ENCODE measurements around the gene PPP1R3D.
"Not testable (repeated sequence)": the region's sequence is repeated elsewhere in the genome, so short reads cannot be mapped to it uniquely, and the experiment has no call there.

The PPP1R3D gene

GRCh38 chr20:59912609-59913008, 27.5 kb downstream of the PPP1R3D start:
- no peak for DNase-seq

GRCh38 chr20:59911041-59911440, 29.1 kb downstream of the PPP1R3D start:
- DNase-seq, result no peak

- no peak for DNase-seq
Observed at GRCh38 chr20:59908855-59909254, 31.2 kb downstream of the PPP1R3D start.

- DNase-seq, result no peak
Observed at GRCh38 chr20:59903621-59904020, 36.5 kb downstream of the PPP1R3D start.

- no peak for DNase-seq
Observed at GRCh38 chr20:59902470-59902869, 37.6 kb downstream of the PPP1R3D start.

- DNase-seq, result no peak
Observed at GRCh38 chr20:59895908-59896307, 44.2 kb downstream of the PPP1R3D start.

GRCh38 chr20:59891581-59891980, 48.5 kb downstream of the PPP1R3D start:
- no peak for DNase-seq

- not testable (repeated sequence) for DNase-seq
Observed at GRCh38 chr20:59890035-59890434, 50.1 kb downstream of the PPP1R3D start.

GRCh38 chr20:59888050-59888449, 52.1 kb downstream of the PPP1R3D start:
- no peak for DNase-seq
